SJCRH30 (cell line): ENCODE data around the gene LRRC8A. TPM values are rescaled to one million over a fixed set of nuclear protein-coding genes. Genes with fewer than 3 reads are reported as not detected.
"Not testable (repeated sequence)": the region's sequence is repeated elsewhere in the genome, so short reads cannot be mapped to it uniquely, and the experiment has no call there.

ENCODE experiments used
- DNase-seq, 2 experiments: peaks; one replicate each; pipeline ENCODE4 v3.0.0-alpha.2; 2015 to 2020
- H3K27ac ChIP-seq: fragments of 250-450 bp; sonication (Bioruptor Pico); 2 replicates; pipeline ENCODE4 v1.5.1; 2020; ENCODE audit warnings: mild to moderate bottlenecking, moderate library complexity
- H3K27me3 ChIP-seq: fragments of 250-450 bp; sonication (Bioruptor Pico); 2 replicates; pipeline ENCODE4 v1.5.1; 2020; ENCODE audit warnings: mild to moderate bottlenecking, moderate library complexity
- H3K36me3 ChIP-seq: fragments of 250-450 bp; sonication (Bioruptor Pico); 2 replicates; pipeline ENCODE4 v1.5.1; 2020; ENCODE audit warnings: mild to moderate bottlenecking, moderate library complexity
- H3K4me1 ChIP-seq: fragments of 250-450 bp; sonication (Bioruptor Pico); 2 replicates; pipeline ENCODE4 v1.5.1; 2020; ENCODE audit warnings: mild to moderate bottlenecking, moderate library complexity
- H3K4me3 ChIP-seq: fragments of 250-450 bp; sonication (Bioruptor Pico); 2 replicates; pipeline ENCODE4 v1.5.1; 2020; ENCODE audit warnings: mild to moderate bottlenecking, moderate library complexity
- H3K9me3 ChIP-seq: fragments of 250-450 bp; sonication (Bioruptor Pico); replicated peaks from 2 replicates; pipeline ENCODE4 v1.5.1; 2020; ENCODE audit warnings: mild to moderate bottlenecking, moderate library complexity
- total RNA-seq: library from RNA; depleted of rRNA; stranded (reverse); fragments of >200 nt; shearing (Covaris generic); gene quantifications from 2 replicates; pipeline ENCODE4 v1.2.3, GENCODE V29; 2014

The LRRC8A gene
- total RNA-seq, 1 experiment from 2014 or later: 50.8 TPM

GRCh38 chr9:128851779-128852600, 29.9 kb upstream of the LRRC8A start:
- H3K36me3 ChIP-seq, H3K27ac ChIP-seq, H3K4me3 ChIP-seq, H3K27me3 ChIP-seq, H3K9me3 ChIP-seq, H3K4me1 ChIP-seq: not testable (repeated sequence)
- DNase-seq: peak; percentile 50 to 66

- H3K36me3 ChIP-seq, H3K27me3 ChIP-seq, H3K9me3 ChIP-seq, H3K4me1 ChIP-seq, DNase-seq, H3K27ac ChIP-seq, H3K4me3 ChIP-seq: not testable (repeated sequence)
These were observed 29.3 kb upstream of the LRRC8A start for GRCh38 chr9:128852646-128853045.

GRCh38 chr9:128854454-128854853, 27.5 kb upstream of the LRRC8A start:
- H3K4me1 ChIP-seq, H3K27ac ChIP-seq, H3K4me3 ChIP-seq, H3K27me3 ChIP-seq, DNase-seq, H3K36me3 ChIP-seq, H3K9me3 ChIP-seq: not testable (repeated sequence)

GRCh38 chr9:128858476-128858875, 23.5 kb upstream of the LRRC8A start:
- not testable (repeated sequence) for H3K4me1 ChIP-seq, DNase-seq, H3K4me3 ChIP-seq, H3K27me3 ChIP-seq, H3K27ac ChIP-seq, H3K36me3 ChIP-seq, H3K9me3 ChIP-seq

- Histone ChIP-seq H3K4me3 (no peak overlapping the region), H3K4me1 (no peaks in the 10 kb centered on the region), H3K9me3 (no peaks in the 10 kb centered on the region), H3K36me3 (no peaks in the 10 kb centered on the region), H3K27me3 (no peaks in the 10 kb centered on the region), H3K27ac (no peak overlapping the region)
- DNase-seq: no peak
These were observed 21.0 kb upstream of the LRRC8A start for GRCh38 chr9:128860937-128861336.

- no peaks in the 10 kb centered on the region for H3K9me3 ChIP-seq
- H3K27me3 ChIP-seq: no peaks in the 10 kb centered on the region
- H3K4me1 ChIP-seq: no peaks in the 10 kb centered on the region
- H3K36me3 ChIP-seq: no peaks in the 10 kb centered on the region
- no peak for DNase-seq
- H3K4me3 ChIP-seq: no peak overlapping the region
- H3K27ac ChIP-seq: no peak overlapping the region
These were observed 20.4 kb upstream of the LRRC8A start for GRCh38 chr9:128861501-128861900.

- no peaks in the 10 kb centered on the region for H3K27me3 ChIP-seq
- H3K9me3 ChIP-seq: no peaks in the 10 kb centered on the region
- no peaks in the 10 kb centered on the region for H3K36me3 ChIP-seq
- no peak overlapping the region for H3K27ac ChIP-seq
- no peak overlapping the region for H3K4me3 ChIP-seq
- H3K4me1 ChIP-seq: no peaks in the 10 kb centered on the region
- DNase-seq: no peak
These were observed 19.5 kb upstream of the LRRC8A start for GRCh38 chr9:128862401-128862851.

GRCh38 chr9:128863647-128864046, 18.3 kb upstream of the LRRC8A start:
- DNase-seq: peak; percentile 79 to 85
- no peaks in the 10 kb centered on the region for H3K36me3 ChIP-seq
- no peak overlapping the region for H3K4me3 ChIP-seq
- no peaks in the 10 kb centered on the region for H3K9me3 ChIP-seq
- H3K27me3 ChIP-seq: no peaks in the 10 kb centered on the region
- H3K4me1 ChIP-seq: no peaks in the 10 kb centered on the region
- H3K27ac ChIP-seq: no peak overlapping the region

GRCh38 chr9:128870128-128870940, 11.6 kb upstream of the LRRC8A start:
- Histone ChIP-seq H3K9me3 (no peaks in the 10 kb centered on the region), H3K4me1 (no peaks in the 10 kb centered on the region), H3K36me3 (no peaks in the 10 kb centered on the region), H3K27me3 (no peaks in the 10 kb centered on the region), H3K27ac (no peak overlapping the region), H3K4me3 (no peak overlapping the region)
- no peak for DNase-seq

- H3K4me3 ChIP-seq, H3K36me3 ChIP-seq, H3K9me3 ChIP-seq, H3K4me1 ChIP-seq, DNase-seq, H3K27ac ChIP-seq, H3K27me3 ChIP-seq: not testable (repeated sequence)
These were observed 11.0 kb upstream of the LRRC8A start for GRCh38 chr9:128870941-128871265.

- no peaks in the 10 kb centered on the region for H3K9me3 ChIP-seq
- H3K4me3 ChIP-seq: no peak overlapping the region
- no peak for DNase-seq
- H3K27ac ChIP-seq: no peak overlapping the region
- H3K36me3 ChIP-seq: no peaks in the 10 kb centered on the region
- no peaks in the 10 kb centered on the region for H3K4me1 ChIP-seq
- no peaks in the 10 kb centered on the region for H3K27me3 ChIP-seq
These were observed 4.1 kb upstream of the LRRC8A start for GRCh38 chr9:128877852-128878251.

GRCh38 chr9:128882677-128883603, 1.0 kb downstream of the LRRC8A start:
- Histone ChIP-seq H3K4me3 (peak overlapping the region; percentile 89), H3K9me3 (no peaks in the 10 kb centered on the region), H3K27me3 (no peaks in the 10 kb centered on the region), H3K36me3 (peaks cover 7% of the 10 kb centered on the region; the same call in 1 of the 2 replicates), H3K27ac (peak overlapping the region; percentile 81), H3K4me1 (peaks cover 28% of the 10 kb centered on the region)
- DNase-seq: peak; percentile 52 to 56

- Histone ChIP-seq H3K36me3 (peaks cover 15% of the 10 kb centered on the region), H3K27me3 (no peaks in the 10 kb centered on the region), H3K9me3 (no peaks in the 10 kb centered on the region), H3K4me1 (peaks cover 39% of the 10 kb centered on the region), H3K4me3 (no peak overlapping the region), H3K27ac (no peak overlapping the region)
- no peak for DNase-seq
These were observed 2.2 kb downstream of the LRRC8A start for GRCh38 chr9:128884164-128884563.

- no peaks in the 10 kb centered on the region for H3K27me3 ChIP-seq
- peaks cover 21% of the 10 kb centered on the region for H3K36me3 ChIP-seq
- no peak for DNase-seq
- H3K4me3 ChIP-seq: no peak overlapping the region
- no peaks in the 10 kb centered on the region for H3K9me3 ChIP-seq
- H3K4me1 ChIP-seq: peaks cover 39% of the 10 kb centered on the region
- H3K27ac ChIP-seq: peak overlapping the region; percentile 75
These were observed 3.4 kb downstream of the LRRC8A start for GRCh38 chr9:128885376-128885775.

GRCh38 chr9:128885798-128886197, 3.9 kb downstream of the LRRC8A start:
- DNase-seq: no peak
- Histone ChIP-seq H3K27ac (peak overlapping the region; percentile 75), H3K4me1 (peaks cover 39% of the 10 kb centered on the region), H3K9me3 (no peaks in the 10 kb centered on the region), H3K4me3 (no peak overlapping the region), H3K27me3 (no peaks in the 10 kb centered on the region), H3K36me3 (peaks cover 21% of the 10 kb centered on the region)
